Breast epithelium (tissue), 3 donors: ENCODE measurements around the gene PIGK.

ENCODE experiments used
- CTCF ChIP-seq, 3 donors: fragments of 450-650 bp; IDR thresholded peaks; one replicate each; pipeline ENCODE4 v1.5.1; 2016 to 2017; ENCODE audit warnings: antibody characterized with exemption in 3 of 3, mild to moderate bottlenecking in 3 of 3, moderate library complexity in 3 of 3
- POLR2A ChIP-seq: fragments of 450-650 bp; IDR thresholded peaks from one replicate; pipeline ENCODE4 v1.6.1; 2016; ENCODE audit warnings: antibody characterized with exemption, mild to moderate bottlenecking, moderate library complexity
- POLR2AphosphoS5 ChIP-seq, 3 donors: sonication (generic); formaldehyde crosslinking; IDR thresholded peaks; one replicate each; pipeline ENCODE4 v1.6.1; 2017; ENCODE audit warnings: antibody characterized with exemption in 3 of 3

DNA sequence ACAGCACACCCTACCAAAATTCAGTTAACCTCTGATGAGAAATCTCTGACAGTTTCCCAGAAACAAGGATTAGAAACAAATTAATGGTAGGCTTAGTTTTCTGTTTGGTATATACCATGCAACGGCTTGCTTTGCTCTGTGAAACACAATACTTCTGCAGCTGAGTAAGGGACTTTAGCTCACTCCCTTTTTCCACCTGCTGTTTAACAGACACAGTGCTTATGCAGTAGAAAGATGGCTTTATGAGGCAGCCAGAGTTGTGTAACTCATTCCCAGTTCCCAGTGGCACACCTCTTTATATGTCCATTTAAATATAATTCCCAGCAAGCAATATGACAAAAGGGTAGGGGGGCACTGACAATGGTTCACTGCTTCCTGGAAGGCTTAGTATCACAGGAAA, 124.0 kb downstream of the PIGK start:
- TF ChIP-seq POLR2AphosphoS5 (IDR thresholded peaks at IDR 0.05), result no peak
- no peak for TF ChIP-seq CTCF (IDR thresholded peaks at IDR 0.05)
- no peak for TF ChIP-seq POLR2A
